ENCODE measurements around the gene CABP7.

- TF ChIP-seq CTCF (IDR thresholded peaks at IDR 0.05) = no peak
- no peak for TF ChIP-seq EZH2 (IDR thresholded peaks at IDR 0.05; ENCODE audit: borderline replicate concordance, insufficient read depth, low read depth, low read length, poor library complexity, severe bottlenecking)
These were observed 16.1 kb upstream of the CABP7 start for GRCh38 chr22:29703569-29704195.
